Regular cardiac myocyte (primary cell): ENCODE results near the gene MAP3K4. TPM values are rescaled to one million over a fixed set of nuclear protein-coding genes. Genes with fewer than 3 reads are reported as not detected.

Source experiments
- total RNA-seq: library from RNA; depleted of rRNA; stranded (reverse); fragments of >200 nt; gene quantifications from 2 replicates; pipeline ENCODE4 v1.2.3, GENCODE V29; 2014

Gene MAP3K4, protein sequence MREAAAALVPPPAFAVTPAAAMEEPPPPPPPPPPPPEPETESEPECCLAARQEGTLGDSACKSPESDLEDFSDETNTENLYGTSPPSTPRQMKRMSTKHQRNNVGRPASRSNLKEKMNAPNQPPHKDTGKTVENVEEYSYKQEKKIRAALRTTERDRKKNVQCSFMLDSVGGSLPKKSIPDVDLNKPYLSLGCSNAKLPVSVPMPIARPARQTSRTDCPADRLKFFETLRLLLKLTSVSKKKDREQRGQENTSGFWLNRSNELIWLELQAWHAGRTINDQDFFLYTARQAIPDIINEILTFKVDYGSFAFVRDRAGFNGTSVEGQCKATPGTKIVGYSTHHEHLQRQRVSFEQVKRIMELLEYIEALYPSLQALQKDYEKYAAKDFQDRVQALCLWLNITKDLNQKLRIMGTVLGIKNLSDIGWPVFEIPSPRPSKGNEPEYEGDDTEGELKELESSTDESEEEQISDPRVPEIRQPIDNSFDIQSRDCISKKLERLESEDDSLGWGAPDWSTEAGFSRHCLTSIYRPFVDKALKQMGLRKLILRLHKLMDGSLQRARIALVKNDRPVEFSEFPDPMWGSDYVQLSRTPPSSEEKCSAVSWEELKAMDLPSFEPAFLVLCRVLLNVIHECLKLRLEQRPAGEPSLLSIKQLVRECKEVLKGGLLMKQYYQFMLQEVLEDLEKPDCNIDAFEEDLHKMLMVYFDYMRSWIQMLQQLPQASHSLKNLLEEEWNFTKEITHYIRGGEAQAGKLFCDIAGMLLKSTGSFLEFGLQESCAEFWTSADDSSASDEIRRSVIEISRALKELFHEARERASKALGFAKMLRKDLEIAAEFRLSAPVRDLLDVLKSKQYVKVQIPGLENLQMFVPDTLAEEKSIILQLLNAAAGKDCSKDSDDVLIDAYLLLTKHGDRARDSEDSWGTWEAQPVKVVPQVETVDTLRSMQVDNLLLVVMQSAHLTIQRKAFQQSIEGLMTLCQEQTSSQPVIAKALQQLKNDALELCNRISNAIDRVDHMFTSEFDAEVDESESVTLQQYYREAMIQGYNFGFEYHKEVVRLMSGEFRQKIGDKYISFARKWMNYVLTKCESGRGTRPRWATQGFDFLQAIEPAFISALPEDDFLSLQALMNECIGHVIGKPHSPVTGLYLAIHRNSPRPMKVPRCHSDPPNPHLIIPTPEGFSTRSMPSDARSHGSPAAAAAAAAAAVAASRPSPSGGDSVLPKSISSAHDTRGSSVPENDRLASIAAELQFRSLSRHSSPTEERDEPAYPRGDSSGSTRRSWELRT (N-terminal part only)
- total RNA-seq: 19.2 and 26.3 TPM in 2 replicates

DNA sequence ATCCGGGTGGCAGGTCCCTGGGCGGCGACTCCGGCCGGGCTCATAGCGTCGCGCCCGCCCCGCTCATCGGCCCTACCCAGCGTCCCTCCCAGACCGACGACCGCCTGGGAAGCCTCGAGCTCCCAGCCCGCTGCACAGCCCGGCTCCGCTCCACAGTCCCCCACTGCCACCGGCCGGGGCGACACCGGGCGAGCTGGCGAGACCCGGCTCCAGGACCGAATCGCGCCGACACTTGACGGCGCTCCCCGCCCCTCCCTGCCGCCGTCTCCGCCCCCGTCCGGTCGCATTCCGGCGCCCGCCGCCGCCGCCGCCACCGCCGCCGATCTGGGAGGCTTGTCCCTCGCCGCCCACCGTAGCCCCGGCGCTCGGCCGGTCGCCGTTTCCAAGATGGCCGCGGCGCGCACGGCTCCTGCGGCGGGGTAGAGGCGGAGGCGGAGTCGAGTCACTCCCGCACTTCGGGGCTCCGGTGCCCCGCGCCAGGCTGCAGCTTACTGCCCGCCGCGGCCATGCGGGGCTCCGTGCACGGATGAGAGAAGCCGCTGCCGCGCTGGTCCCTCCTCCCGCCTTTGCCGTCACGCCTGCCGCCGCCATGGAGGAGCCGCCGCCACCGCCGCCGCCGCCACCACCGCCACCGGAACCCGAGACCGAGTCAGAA, at the start of gene MAP3K4:
MAP3K4 (plus strand) TSS at position 364 of the 655 bp plus-strand sequence; CDS start at position 527, 163 bp downstream.

